AG04450 (cell line): ENCODE results near the gene TDRD9. TPM values are rescaled to one million over a fixed set of nuclear protein-coding genes. Genes with fewer than 3 reads are reported as not detected.

ENCODE experiments used
- CTCF ChIA-PET: fragments of 300-600, 350-600 bp; formaldehyde crosslinking; extraction: SDS; loops from one replicate; lab custom pipeline; 2022; ENCODE audit warnings: antibody characterized with exemption, inconsistent platforms; lab: Charles Lee
- POLR2A ChIA-PET: fragments of 350-600 bp; formaldehyde crosslinking; extraction: SDS; loops from one replicate; lab custom pipeline; 2021; ENCODE audit warnings: antibody characterized with exemption, inconsistent platforms; lab: Yijun Ruan, JAX
- DNase-seq: peaks from one replicate; pipeline ENCODE4 v3.0.0-alpha.2; 2011; ENCODE audit warnings: low read depth, low spot score
- H3K27ac ChIP-seq: one replicate; pipeline ENCODE4 v1.5.1; 2012; ENCODE audit warnings: low read depth, low read length, control low read depth
- H3K27me3 ChIP-seq: one replicate; pipeline ENCODE4 v1.6.0; 2012; ENCODE audit warnings: low read length; ENCODE audit not compliant: control insufficient read depth, insufficient read depth
- H3K4me3 ChIP-seq: 2 replicates; pipeline ENCODE4 v1.5.1; 2011; ENCODE audit warnings: mild to moderate bottlenecking, low read depth, low read length, control low read depth
- H3K9me3 ChIP-seq: 2 replicates; pipeline ENCODE4 v1.5.1; 2012; ENCODE audit warnings: low read length; ENCODE audit not compliant: control insufficient read depth, insufficient read depth
- CTCF ChIP-seq: IDR thresholded peaks from 2 replicates; pipeline ENCODE4 v1.5.1; 2011; ENCODE audit warnings: low read depth, low read length, control low read depth, inconsistent platforms
- polyA plus RNA-seq: library from polyadenylated mRNA; depleted of rRNA; stranded (reverse); fragments of >200 nt; gene quantifications from 2 replicates; pipeline ENCODE4 v1.2.3, GENCODE V29; 2011

TDRD9 gene
- polyA plus RNA-seq, 1 experiment, result 0.05 TPM

DNA sequence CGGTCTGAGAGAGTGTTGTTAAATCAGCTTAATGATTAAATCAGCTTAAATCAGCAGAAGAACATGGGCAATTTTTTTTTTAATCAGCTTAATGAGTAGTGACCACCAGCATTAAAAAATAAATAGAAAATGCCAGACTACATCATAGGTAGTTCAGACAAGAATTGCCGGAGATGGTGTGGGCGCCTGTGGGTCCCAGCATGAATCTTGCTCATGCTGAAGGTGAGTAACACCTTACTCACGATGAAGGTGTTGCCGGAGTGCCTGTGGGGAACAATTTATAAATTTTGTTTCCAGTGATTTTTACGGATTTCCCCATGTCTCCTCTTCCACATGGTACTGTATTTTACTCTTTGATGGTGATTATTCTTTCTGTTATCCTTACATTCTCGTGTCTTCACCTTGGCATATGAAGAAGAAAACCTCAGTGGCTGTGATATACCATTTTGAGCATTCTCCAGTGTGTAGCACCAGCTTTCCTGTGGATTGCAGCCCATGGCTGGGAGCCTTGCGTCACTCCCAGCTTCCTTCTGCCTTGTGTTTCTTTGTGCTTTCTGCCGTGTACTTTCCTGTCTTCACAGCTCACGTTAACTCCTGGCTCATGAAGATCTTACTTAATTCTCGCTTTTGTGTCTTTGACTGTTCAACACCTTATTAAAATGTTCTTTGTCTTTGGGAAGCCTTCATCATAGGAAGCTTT, 4.7 kb downstream of the TDRD9 start:
- Histone ChIP-seq H3K27ac (no peak overlapping the region), H3K27me3 (peaks cover 7% of the 10 kb centered on the region), H3K4me3 (no peak overlapping the region), H3K9me3 (peaks cover under 1% of the 10 kb centered on the region; the same call in 1 of the 2 replicates)
- no peak for DNase-seq
- ChIA-PET CTCF (interaction anchor here (1.4 kb wide), 1 partner anchor 32 kb away, joined by 3 read pairs; no protein-coding TSS in a partner anchor), POLR2A (no interaction called here)
- TF ChIP-seq CTCF, result no peak

DNA sequence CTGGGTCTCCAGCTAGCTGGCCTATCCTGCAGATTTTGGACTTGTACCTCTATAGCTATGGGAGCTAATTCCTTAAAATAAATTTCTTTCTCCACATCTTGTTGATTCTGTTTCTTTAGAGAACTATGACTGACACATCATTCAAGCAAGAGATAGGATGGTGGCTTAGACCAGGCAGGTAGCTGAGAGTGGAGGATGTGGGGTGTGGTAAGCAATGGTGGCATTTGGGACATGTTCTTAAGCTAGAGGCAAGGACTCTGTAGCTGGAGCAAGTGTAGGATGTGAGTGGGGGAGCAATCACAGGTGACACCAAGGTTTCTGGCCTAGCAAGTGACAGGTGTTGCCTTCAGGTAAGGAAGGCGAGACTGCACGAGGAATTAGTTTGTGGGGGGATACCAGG, 6.8 kb downstream of the TDRD9 start:
- no peaks in the 10 kb centered on the region for H3K9me3 ChIP-seq
- TF ChIP-seq CTCF, result no peak
- no peak for DNase-seq
- ChIA-PET CTCF (interaction anchor here (0.8 kb wide), 1 partner anchor 13 kb away, joined by 3 read pairs; no protein-coding TSS in a partner anchor), POLR2A (no interaction called here)
- H3K4me3 ChIP-seq, result no peak overlapping the region
- H3K27me3 ChIP-seq, result peaks cover 7% of the 10 kb centered on the region
- no peak overlapping the region for H3K27ac ChIP-seq

DNA sequence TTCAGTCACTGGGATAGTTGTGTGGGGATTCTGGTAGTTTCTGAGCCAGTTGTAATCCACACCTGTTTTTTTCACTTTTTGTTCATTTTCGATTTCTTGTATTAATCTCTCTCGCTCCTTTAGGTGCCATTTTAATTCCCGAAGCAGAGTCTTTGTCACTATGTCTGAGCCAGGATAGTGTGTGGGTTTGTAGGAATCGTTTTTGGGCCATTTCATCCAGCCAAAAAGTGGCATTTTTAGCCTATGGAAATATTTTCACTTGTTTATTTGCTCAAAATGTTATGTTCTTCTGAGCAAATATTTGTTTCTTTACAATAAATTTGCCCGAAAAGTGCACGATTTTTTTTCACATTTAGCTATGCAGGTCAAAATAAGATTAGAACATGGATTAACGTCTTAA, 13.2 kb downstream of the TDRD9 start:
- H3K4me3 ChIP-seq, result no peak overlapping the region
- ChIA-PET CTCF (interaction anchor here (1.6 kb wide), 1 partner anchor 20 kb away, joined by 4 read pairs; no protein-coding TSS in a partner anchor), POLR2A (no interaction called here)
- no peak for DNase-seq
- no peaks in the 10 kb centered on the region for H3K9me3 ChIP-seq
- peaks cover 7% of the 10 kb centered on the region for H3K27me3 ChIP-seq
- no peak overlapping the region for H3K27ac ChIP-seq
- no peak for TF ChIP-seq CTCF

- no peak within 1 kb of the TSS for H3K4me3 ChIP-seq
- H3K27me3 ChIP-seq, result peaks cover 5% of the 10 kb centered on the region
- CTCF ChIA-PET, result interaction anchor here (0.9 to 2.0 kb wide), 3 partner anchors 20 to 136 kb away, joined by 3 to 4 read pairs (median 4); no protein-coding TSS in a partner anchor
- no peak within 1 kb of the TSS for H3K27ac ChIP-seq
- TF ChIP-seq CTCF, result no peak
- peaks cover under 1% of the 10 kb centered on the region; the same call in 1 of the 2 replicates for H3K9me3 ChIP-seq
- DNase-seq, result no peak
- POLR2A ChIA-PET, result no interaction called here
Observed at GRCh38 chr14:103941973-103942736, 13.9 kb downstream of the TDRD9 start, which contains the start of gene RD3L. TSS of gene RD3L (minus strand) at chr14:103942529. CDS start at chr14:103941695, 834 bp downstream.
